Stimulated activated naive CD4-positive, alpha-beta T cell (primary cell): ENCODE data around the gene SH3PXD2B.
"Not testable (repeated sequence)": the region's sequence is repeated elsewhere in the genome, so short reads cannot be mapped to it uniquely, and the experiment has no call there.

ENCODE experiments used
- DNase-seq, 6 experiments: peaks; one replicate each; lab custom pipeline; 2025; lab: John Stamatoyannopoulos, UW

The SH3PXD2B gene

GRCh38 chr5:172417983-172418630 lies 36.2 kb downstream of the SH3PXD2B start:
- no peak for DNase-seq

- no peak for DNase-seq
Measured at GRCh38 chr5:172417130-172417841, 37.0 kb downstream of the SH3PXD2B start.

DNA sequence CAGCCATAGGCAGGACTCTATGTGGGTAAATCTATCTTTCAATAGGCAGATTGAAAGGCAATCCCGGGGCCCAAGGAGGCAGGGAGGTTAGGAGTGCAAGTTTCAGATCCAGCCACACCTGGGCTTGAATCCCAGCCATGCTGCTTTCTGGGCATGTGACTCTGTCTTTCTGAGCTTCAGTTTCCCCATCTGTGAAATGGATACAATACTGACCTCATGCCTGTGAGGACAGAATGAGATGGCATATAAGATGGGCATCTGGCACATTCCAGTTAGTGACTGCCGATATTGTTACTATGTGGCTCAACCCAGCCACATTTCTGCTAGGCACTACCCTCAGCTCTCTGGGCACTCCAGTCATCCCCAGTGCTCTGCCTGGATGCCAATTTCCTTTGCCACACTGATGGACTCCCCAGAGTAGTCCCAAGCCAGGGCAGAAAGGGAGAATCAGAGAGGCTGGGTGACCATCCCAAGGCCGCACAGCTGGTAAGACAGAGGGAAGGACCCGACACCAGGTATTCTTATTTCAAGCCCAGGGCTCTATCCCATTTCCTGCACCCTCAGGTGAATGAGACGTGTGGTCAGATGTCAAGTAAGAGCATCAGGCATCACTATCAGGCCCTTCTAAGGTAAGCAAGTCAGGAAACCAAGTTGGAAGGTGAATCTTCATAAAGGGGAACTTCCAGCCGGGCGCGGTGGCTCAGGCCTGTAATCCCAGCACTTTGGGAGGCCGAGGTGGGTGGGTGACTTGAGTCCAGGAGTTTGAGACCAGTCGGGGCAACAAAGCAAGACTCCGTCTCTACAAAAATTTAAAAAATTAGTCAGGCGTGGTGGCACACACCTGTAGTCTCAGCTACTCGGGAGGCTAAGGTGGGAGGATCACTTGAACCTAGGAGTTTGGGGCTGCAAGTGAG lies 38.7 kb downstream of the SH3PXD2B start:
- no peak for DNase-seq

GRCh38 chr5:172414531-172415361 lies 39.6 kb downstream of the SH3PXD2B start:
- DNase-seq = no peak

DNA sequence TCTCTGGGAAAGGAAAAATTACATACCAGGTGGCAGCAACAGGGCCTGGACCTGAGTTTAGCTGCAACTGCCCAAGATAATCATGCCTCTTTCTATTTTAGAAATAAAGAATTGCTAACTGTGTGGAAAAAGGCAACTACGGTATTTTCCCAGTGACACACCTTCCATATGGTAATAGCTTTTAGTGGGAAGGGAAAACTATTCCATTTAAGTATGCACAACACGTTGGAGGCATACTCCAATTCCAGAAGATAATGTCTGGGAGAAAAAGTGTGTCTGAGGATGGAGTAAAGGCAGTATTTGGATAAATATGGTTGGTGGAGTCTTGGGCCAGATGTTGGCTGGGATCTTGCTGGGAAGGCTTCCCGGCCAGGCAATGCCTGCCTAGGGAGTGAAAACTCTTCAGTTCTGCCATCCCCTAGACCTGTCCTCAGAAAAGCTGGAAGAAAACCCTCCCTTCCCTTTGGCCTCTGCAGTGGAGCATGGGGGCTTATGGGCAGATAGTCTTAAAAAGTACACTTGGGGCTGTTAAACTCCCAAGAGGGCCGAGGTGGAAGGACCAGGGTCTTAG lies 40.6 kb downstream of the SH3PXD2B start:
- DNase-seq = no peak

DNA sequence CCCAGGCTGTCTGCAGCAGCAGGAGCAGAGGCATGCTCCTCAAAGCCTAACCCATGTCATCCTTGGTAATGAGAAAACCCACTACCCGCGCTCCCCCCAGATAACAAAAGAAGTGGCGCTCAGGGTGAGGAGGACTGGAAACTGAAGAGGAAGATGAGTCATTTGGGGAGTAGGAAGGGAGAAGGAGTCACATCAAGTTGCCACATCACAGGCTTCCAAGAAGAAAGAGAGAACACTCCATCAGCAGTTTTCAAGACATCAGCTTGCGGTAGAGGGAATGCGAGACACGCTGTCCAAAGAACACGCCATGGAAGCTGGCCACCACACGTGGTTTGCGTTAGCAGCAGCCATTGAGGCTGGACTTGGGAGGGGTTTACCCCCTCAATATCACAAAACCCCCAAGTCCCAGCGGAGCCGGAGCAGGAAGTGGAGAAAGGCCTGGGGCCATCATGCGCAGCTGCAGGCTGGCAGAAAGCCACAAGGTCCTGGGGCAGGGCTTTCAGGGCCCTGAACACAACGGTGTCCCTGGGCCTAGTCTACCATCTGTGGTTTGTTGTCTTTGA lies 41.5 kb downstream of the SH3PXD2B start:
- DNase-seq = no peak

DNA sequence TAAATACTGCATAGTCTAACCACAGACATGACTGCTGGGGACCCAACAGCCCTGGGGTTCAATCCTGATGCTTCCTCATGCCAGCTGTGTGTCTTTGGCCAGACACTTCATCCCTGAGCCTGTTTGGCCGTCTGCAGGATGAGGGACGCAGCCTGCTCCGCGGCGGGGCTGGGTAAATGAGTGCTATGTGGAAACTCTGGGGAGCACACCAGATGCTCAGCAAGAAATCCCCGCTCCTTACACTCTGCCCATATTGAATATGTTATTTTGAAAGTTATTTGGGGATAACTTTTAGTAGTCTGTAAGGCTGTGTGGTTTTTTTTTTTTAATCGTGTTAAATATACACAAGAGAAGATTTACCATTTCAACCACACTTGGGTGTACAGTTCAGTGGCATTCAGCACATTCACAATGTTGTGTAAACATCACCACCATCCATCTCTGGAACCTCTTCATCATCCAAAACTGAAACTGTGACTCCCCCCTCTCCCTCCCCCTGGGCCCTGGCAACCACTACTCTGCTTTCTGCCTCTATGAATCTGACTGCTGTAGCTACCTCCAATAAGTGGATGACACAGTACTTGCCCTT lies 42.7 kb downstream of the SH3PXD2B start:
- DNase-seq = no peak

GRCh38 chr5:172410662-172411483 lies 43.5 kb downstream of the SH3PXD2B start:
- no peak for DNase-seq

GRCh38 chr5:172410160-172410559 lies 44.2 kb downstream of the SH3PXD2B start:
- DNase-seq = no peak

DNA sequence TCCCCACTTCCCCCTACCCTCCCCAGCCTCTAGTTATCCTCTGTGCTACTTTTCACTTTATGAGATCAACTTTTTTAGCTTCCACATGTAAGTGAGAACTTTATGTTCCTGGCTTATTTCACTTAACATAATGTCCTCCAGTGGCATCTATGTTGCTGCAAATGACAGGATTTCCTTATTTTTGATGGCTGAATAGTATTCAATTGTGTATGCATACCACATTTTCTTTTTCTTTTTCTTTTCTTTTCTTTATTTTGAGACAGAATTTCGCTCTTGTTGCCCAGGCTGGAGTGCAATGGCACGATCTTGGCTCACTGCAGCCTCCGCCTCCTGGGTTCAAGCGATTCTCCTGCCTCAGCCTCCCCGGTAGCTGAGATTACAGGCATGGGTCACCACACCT lies 44.8 kb downstream of the SH3PXD2B start:
- not testable (repeated sequence) for DNase-seq

- DNase-seq = no peak
Measured at GRCh38 chr5:172407822-172408221, 46.5 kb downstream of the SH3PXD2B start.

DNA sequence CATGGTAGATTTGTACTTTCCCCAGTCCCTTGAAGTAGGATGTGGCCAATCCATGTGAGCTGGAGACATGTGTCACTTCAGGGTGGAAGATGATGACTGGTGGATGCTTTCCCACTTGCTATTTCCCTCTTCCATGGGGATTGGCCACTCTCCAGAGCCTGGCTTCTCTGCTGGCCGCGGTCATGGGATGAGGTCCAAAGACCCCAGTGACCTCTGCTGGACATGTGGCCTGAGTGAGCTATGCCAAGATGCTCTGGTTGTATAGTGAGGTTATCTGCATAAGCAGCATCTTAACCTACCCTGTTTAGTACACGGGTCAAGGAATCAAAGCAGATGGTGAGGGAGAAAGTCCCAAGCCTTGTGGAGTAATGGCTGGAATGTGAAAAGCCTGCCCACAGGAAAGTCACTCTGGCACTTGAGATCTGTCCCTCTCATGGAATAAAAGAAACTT lies 47.1 kb downstream of the SH3PXD2B start:
- DNase-seq = no peak

DNA sequence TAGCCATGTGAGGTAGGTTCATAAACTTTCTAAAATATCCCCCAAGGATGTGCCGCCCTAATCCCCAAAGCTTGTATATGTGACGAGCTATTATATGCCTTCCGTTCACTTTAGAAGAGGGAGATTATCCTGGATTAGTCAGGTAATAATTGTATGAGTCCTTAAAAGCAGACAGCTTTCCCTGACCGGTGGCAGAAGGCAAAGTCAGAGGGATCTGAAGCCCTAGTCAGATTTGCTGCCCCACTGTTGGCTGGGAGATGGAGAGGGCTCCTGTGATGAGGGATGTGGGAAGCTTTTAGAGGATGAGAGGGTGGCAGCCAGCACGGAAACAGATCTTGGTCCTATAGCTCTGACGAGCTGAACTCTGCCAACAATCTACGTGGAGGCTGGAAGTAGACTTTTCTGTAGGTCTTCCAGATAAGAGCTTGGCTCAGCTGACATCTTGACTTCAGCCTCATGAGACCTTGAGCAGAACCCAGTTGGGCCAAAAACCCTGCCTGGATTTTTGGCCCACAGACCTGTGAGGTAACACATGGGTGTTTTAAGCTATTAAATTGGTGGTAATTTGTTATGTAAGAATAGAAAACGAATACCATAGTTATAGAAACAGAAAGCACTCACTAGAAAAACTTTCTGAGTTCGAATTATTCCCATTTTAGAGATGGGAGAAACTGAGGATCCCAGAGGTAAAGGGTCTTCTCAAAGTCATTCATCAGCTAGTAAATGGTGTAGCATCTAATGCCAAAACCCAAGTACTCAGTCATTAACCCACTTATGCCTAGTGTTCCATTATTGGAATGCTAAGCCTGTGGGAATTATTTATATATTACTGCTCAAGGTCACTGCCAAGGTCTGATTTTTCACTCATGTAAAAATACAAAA lies 48.9 kb downstream of the SH3PXD2B start:
- no peak for DNase-seq

DNA sequence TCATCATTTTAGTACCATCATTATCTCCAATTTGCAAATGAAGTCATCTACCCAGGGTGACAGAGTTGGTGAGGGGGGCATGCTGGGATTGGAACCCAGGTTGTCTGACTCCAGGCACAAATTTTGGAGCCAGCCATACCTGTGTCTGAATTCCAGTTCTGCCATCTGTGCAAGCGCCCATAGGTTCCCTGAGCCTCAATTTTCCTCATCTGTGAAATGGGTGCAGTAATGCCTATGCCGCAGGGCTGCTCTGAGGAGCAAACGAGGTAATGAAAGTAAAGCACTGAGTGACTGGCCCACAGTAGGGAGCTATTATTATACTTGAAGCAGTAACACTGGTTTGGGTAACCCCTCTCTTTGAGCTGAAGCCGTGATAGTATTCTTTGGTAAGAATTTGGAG lies 49.6 kb downstream of the SH3PXD2B start:
- no peak for DNase-seq

DNA sequence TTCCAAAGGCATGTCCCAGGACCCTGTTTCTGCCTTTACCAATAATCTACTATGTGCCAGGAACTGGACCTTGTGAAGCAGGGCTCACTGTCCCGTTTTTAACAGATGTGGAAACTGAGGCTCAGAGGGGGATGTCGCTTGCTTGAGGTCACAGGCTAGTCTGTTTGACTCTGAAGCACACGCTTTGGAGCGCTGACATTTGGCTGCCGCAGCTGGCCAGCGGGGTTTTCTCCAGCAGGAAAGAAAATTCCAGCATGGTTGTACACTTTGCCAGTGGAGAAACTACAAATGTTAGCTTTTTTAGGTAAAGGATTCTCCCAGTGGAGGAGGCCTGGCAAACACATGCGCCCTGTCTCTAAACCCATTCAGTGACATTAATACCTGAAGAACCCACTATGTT lies 50.5 kb downstream of the SH3PXD2B start:
- DNase-seq = no peak

DNA sequence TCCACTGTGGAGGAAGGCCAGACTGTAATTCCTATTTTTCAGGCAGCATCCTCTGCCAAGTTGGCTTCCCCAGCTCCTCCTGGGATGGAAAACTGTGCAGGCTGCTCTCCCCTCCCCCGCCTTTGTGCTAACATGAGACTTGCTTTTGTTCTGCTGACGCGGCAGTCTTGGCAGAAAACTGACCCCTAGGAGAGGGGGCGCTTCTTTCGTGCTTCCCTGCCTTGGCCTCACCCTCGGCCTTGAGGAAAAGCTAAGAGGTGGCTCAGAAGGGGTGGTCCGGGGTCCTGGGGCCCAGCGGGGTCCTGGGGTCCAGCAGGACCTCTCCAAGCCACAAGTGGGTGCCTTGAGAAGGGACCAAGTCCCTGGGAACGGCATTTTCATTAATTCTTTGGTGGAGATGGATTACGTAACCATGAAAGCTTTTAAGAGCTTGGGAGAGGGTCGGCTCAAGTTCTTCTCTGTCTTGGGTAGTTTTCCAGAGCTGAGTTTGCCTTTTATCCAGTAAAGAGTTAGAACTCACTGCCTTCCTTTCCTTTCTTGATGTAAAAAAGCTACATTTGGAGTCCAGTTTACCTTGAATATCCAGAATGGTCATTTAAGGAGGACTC lies 51.0 kb downstream of the SH3PXD2B start:
- no peak for DNase-seq

GRCh38 chr5:172402531-172403188 lies 51.7 kb downstream of the SH3PXD2B start:
- no peak for DNase-seq

GRCh38 chr5:172402031-172402430 lies 52.3 kb downstream of the SH3PXD2B start:
- not testable (repeated sequence) for DNase-seq
